ENCODE results near the gene C1QC.

Gene C1QC

DNA sequence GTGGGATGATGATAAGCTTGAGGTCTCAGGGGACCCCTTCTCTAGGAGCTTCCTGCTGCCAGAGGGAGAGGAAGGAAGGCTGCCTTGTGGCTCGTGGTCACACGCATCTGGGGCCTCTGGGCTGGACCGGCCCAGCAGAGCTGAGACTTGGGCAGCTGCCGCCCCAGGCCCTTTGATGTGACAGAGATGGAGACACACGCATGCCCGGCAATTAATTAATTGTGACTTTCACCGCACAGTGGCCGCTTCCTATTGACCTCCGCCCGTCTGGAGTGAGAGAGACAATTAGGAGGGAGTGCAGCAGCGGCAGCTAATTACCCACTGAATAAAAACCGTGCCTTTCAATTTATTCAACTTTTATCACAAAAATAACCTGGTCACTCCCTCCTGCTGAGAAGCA is 23.6 kb upstream of the C1QC start:
- no peak for DNase-seq (ENCODE audit: low read depth)

GRCh38 chr1:22621761-22622160 is 21.7 kb upstream of the C1QC start:
- DNase-seq (ENCODE audit: low read depth): no peak

DNA sequence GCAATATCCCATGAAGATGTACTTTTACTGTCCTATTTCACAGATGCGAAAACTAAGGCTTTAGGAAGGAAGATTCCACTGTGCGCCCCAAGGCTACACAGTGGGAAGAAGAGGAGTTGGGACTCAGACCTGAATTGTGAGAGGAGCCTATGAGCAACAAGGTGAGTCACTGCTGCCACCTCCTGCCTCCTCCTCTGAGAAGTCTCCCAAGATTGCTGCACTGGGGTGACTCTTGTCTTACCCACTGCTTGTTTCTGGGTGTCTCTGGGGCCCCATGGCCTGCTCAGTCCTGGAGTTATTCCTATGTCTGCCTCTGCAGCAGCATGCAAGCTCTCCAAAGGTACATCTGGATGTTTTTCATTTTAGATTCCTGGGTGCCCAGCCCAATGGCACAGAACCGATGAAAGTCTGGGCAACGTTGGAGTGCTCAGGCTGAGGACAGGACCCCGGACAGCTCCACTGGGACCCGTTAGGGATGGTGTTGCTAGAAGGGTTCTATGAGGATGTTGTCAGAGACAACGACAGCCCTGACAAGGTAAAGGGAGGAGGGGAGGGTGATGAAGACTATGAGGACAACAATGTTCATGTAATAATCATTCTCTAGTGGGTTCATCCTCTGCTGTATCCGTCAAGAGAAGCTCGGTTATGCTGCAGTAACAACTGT is 18.0 kb upstream of the C1QC start:
- DNase-seq (ENCODE audit: low read depth): no peak

DNA sequence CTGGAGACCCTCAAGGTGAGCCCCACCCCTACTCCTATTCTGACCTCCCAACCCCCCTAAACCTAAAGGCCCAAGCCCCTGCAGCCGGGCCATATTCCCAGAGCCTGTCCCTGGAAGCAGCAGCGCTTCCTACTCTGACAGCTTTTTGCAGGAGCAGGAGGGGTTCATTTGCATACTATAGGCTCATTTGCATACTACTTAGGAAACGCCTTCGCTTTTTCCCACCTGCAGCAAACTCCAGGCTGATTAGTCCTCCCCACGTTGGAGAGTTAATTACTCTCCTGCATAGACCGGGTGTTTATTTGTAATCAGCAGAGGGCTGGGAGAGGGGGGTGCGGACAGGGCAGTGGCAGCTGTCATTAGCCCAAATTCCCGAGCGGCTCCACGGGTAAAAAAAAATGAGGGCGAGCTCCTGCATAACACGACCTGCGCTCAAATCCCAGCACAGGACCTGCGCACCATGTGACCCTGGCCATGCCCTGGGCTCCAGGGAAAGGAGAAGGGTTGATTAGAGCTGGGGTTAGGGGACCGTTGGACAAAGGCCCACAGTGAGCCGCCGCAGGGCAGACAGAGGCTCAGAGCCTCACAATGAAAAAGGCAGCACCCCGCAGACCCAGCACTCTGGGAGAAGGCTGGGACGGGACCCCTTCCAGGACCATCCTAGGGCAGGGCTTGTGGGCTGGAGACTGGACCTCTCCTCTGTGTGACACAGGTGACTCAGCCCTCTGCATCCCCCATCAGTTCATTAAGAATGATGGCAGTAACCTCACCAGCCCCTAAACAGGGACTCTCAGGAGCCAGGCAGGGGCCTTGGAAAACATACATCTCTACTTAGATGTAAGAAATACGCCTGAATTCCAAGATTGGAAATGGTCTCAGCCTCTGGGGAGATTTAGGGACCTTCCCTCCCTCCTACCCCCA is 16.9 kb upstream of the C1QC start:
- no peak for DNase-seq (ENCODE audit: low read depth)

DNA sequence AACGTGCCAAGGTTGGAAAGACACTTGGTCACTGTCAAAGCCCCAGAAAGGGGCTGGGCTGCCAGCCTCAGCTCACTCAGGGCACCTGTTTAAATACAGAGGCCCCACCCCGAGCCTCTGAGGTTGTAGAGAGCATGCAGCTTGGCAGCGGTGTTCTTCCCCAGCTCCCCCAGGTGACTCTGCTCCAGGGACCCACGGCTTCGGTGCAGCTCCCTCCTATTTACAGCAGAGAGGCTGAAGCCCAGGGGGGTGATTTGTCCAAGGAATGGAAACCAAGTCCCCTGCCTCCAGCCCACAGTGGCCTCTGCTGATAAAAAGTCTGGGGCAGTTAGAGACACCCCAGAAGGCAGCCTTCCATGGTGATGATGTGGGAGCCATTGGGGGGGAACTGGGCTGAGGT is 16.1 kb upstream of the C1QC start:
- DNase-seq (ENCODE audit: low read depth): no peak

DNA sequence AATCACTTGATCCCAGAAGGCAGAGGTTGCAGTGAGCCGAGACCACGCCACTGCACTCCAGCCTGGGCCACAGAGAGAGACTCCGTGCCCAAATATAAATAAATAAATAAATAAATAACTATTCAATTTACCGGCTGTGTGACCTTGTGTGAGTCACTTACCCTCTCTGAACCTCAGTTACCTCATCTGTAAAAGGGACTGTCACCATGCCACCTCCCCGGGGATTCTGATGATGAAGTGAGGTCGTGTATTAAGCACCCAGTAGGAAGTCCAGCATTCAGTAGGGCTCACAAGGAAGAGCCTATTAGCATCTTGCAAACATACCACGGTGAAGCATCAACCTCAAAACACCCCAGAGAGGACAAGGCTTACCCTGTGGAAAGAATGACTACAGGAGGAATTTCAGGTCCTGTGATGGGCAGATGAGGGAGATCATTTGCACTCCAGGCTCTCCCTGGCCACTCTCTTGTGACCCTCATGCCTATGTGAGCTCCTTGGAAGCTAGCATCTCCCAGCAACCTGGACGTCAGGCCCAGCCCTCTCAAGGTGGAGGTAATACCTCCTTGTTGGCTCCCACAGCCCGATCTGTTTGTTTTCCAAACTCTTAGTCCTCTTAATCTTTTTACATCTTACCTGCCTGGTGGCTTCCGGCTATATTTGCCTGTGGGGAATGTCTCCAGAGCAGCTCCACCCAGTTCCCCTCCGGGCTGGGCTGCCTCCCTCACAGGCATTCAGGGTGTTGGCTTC is 14.6 kb upstream of the C1QC start:
- no peak for DNase-seq (ENCODE audit: low read depth)

DNA sequence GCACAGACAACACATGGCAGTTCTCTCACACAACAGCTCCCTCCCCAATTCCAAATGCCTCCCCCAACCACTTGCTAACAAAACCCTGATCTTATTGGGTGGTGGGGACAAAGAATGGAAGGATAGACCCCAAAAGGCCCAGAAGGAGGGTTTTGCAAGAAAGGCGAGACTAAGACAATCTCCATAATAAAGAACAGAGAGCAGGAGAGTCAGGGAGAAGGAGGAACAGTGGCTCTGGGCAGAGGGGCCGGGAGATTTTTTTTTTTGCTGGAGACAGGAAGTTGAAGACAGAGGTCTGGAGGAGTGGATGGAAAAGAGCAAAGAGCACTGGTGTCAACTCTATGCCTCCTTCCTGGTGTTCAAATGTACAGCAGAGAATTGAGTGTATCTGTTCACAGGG is 13.5 kb upstream of the C1QC start:
- no peak for DNase-seq (ENCODE audit: low read depth)

DNA sequence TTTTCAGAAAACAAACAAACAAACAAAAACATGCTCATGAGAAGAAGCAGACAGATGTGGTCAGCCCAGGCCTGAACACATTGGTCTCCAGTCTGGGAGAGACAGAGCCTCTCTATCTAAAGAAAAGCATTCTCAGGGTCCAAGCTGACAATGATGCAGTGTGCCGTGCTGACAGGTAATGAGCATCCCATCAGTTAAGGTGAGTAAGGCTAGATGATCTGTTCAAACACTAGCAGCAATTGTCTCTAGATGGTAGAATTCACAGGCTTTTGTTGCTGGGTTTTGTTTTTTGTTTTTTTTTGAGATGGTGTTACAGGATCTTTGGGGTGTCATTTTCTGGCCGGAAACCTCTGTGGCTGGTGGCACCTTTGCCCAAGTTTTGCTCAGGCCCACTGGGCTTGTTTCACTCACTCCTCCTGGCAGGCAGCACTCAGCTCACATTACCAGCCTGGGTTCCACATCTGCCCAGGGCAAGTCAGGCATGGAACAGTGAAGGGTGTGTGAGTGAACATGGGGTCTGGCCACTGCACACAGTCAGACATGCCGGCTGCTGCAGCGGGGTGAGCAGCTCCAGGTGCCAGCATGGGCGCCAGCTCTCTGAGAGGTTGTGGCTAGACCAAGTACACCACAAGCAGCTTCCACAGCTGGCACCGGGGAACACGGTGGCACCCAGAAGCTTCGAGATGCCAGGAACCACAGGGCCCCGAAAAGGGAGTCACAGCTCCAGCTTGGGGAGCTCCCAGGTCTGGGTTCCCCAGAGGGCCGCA is 9.6 kb upstream of the C1QC start:
- no peak for DNase-seq (ENCODE audit: low read depth)

DNA sequence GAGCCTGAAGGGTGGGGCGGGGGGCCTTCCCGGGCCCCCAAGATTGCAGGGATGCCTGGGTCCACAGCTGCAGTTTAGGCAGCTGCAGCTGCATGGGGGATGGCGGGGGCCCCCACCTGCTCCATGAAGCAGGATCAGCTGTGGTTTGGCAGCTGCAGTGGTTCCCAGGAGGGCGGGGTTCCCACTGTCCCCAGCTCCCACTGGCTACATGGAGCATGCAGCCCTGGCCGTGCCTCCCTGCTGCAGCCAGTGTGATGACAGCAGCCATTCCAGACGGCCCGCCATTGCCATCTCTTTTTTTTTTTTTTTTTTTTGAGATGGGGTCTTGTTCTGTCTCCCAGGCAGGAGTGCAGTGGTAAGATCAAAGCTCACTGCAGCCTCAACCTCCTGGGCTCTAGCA is 8.0 kb upstream of the C1QC start:
- DNase-seq (ENCODE audit: low read depth): no peak

DNA sequence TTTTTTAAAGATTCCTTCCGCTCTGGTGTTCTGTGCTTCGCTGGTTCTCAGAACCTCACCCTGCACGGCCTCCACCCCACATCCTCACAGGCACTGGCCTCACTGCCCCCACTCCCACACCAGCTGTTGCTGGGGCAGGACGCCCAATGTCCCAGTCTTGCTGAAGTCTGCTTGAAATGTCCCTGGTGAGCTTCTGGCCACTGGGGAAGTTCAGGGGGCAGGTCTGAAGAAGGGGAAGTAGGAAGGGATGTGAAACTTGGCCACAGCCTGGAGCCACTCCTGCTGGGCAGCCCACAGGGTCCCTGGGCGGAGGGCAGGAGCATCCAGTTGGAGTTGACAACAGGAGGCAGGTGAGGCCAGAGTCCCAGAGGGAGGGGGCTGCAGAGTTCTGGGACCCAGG is 7.1 kb upstream of the C1QC start, which contains the start of gene C1QA:
TSS of gene C1QA (plus strand) at position 276 of the 400 bp plus-strand sequence. CDS start 989 bp downstream, outside the sequence.
- no peak for DNase-seq (ENCODE audit: low read depth)

DNA sequence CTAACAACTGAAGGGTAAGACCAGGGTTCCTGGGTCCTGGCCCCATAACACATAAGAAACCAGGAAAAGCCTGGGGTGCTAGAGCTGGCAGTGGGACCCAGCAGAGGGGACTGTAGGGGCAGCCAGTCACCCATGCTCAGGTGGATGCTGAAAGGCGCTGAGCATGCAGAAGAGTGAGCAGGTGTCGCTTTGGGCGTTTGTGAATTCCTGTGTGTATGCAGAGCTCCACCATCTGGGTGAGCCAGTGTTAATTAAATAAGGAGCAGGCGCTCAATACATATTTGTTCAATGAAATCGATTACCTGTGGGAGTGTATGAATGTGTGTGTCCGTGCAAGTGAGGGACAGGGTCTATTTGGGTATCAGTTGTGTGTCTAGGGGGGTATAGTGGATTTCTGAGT is 6.5 kb upstream of the C1QC start:
- DNase-seq (ENCODE audit: low read depth): no peak

GRCh38 chr1:22637907-22638445 is 5.5 kb upstream of the C1QC start:
- DNase-seq (ENCODE audit: low read depth): no peak

- DNase-seq (ENCODE audit: low read depth): no peak
Measured at GRCh38 chr1:22638476-22639234, 4.8 kb upstream of the C1QC start.

GRCh38 chr1:22639286-22639685 is 4.1 kb upstream of the C1QC start:
- DNase-seq (ENCODE audit: low read depth): no peak

GRCh38 chr1:22641247-22641646 is 2.2 kb upstream of the C1QC start:
- DNase-seq (ENCODE audit: low read depth): no peak

- DNase-seq (ENCODE audit: low read depth): peak; percentile 69
Measured at GRCh38 chr1:22641906-22642636, 1.4 kb upstream of the C1QC start.

DNA sequence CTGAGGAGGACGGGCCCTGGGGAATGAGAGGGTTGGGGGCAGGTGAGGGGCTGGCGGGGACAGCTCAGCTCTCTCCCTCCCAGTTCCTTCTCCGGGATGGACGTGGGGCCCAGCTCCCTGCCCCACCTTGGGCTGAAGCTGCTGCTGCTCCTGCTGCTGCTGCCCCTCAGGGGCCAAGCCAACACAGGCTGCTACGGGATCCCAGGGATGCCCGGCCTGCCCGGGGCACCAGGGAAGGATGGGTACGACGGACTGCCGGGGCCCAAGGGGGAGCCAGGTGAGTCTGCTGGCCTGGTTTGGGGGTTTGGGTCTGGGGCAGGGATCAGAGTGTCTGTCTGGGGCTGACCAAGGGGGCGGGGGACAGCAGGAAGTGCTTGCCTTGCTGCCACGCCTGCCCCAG is 495 bp downstream of the C1QC start:
- DNase-seq (ENCODE audit: low read depth): no peak

DNA sequence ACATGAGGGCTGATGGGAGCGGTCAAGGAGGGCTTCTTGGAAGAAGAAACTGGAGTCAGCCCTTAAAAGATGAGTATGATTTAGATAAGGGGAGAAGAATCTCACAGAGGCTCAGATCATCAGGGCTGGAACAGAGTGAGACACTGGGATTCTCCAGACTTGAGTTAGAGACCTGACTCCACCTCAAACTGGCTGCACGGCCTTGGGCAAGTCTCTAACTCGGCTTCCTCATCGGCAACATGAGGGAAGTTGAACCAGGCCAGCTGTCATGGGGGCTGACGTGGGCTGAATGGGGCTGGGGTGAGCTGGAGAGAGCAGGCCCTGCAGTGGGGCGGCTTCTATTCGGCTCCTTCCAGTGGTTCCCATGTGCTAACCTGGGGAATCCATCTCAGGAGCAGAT is 2.5 kb downstream of the C1QC start:
- no peak for DNase-seq (ENCODE audit: low read depth)

GRCh38 chr1:22646384-22646783 is 3.0 kb downstream of the C1QC start:
- DNase-seq (ENCODE audit: low read depth): no peak

- DNase-seq (ENCODE audit: low read depth): no peak
Measured at GRCh38 chr1:22650089-22650693, 6.8 kb downstream of the C1QC start.
